ENCODE data around the gene CXXC5. TPM values are rescaled to one million over a fixed set of nuclear protein-coding genes. Genes with fewer than 3 reads are reported as not detected.

CXXC5 gene
- total and polyA plus RNA-seq, 2 experiments from 2014 or later = 90.9 to 106 TPM

GRCh38 chr5:139690064-139690802, 42.1 kb downstream of the CXXC5 start:
- peak overlapping the region; percentile 61 for H3K4me2 ChIP-seq

GRCh38 chr5:139690803-139691629, 42.9 kb downstream of the CXXC5 start:
- H3K27me3 ChIP-seq = no peaks in the 10 kb centered on the region
- DNase-seq (ENCODE audit: low spot score) = no peak
- no peaks in the 10 kb centered on the region for H3K36me3 ChIP-seq (replicated peaks; ENCODE audit: insufficient read depth, low read depth)
- H3K4me3 ChIP-seq = no peak overlapping the region
- no peaks in the 10 kb centered on the region for H4K20me1 ChIP-seq (ENCODE audit: insufficient read depth, poor library complexity, severe bottlenecking)
- no peaks in the 10 kb centered on the region for H3K9me2 ChIP-seq (replicated peaks; ENCODE audit: insufficient read depth)
- no peak overlapping the region for H2AFZ ChIP-seq
- peak overlapping the region; percentile 49 for H3K4me2 ChIP-seq
- H3K9me3 ChIP-seq (ENCODE audit: low read depth) = no peaks in the 10 kb centered on the region
- peak overlapping the region; percentile 62 for H3K27ac ChIP-seq
- 65% methylated on average over 6 of the region's 6 CpGs for WGBS (ENCODE audit: low lambda C conversion rate, missing lambda C conversion rate)
- peaks cover 44% of the 10 kb centered on the region for H3K4me1 ChIP-seq (ENCODE audit: insufficient read depth)
- no peaks in the 10 kb centered on the region for H3K79me2 ChIP-seq
- TF ChIP-seq EZH2phosphoT487 (IDR thresholded peaks at IDR 0.05; ENCODE audit: low read depth, severe bottlenecking, unreplicated experiment) (no peak), EZH2 (IDR thresholded peaks at IDR 0.05; ENCODE audit: borderline replicate concordance) (no peak), CTCF (IDR thresholded peaks at IDR 0.05; ENCODE audit: poor library complexity) (no peak)

More at GRCh38 chr5:139690064-139690802, 42.1 kb downstream of the CXXC5 start:
- peak; percentile 62 for TF ChIP-seq CTCF (IDR thresholded peaks at IDR 0.05; ENCODE audit: poor library complexity)
- no peak for TF ChIP-seq EZH2 (IDR thresholded peaks at IDR 0.05; ENCODE audit: borderline replicate concordance)
- no peak for TF ChIP-seq EZH2phosphoT487 (IDR thresholded peaks at IDR 0.05; ENCODE audit: low read depth, severe bottlenecking, unreplicated experiment)
- Histone ChIP-seq H3K79me2 (no peaks in the 10 kb centered on the region), H3K36me3 (replicated peaks; ENCODE audit: insufficient read depth, low read depth) (no peaks in the 10 kb centered on the region), H3K27me3 (no peaks in the 10 kb centered on the region), H3K4me3 (no peak overlapping the region), H4K20me1 (ENCODE audit: insufficient read depth, poor library complexity, severe bottlenecking) (no peaks in the 10 kb centered on the region), H3K27ac (peak overlapping the region; percentile 62), H3K9me2 (replicated peaks; ENCODE audit: insufficient read depth) (no peaks in the 10 kb centered on the region), H3K9me3 (ENCODE audit: low read depth) (no peaks in the 10 kb centered on the region), H2AFZ (no peak overlapping the region), H3K4me1 (ENCODE audit: insufficient read depth) (peaks cover 40% of the 10 kb centered on the region)
- WGBS (ENCODE audit: low lambda C conversion rate, missing lambda C conversion rate) = 17% methylated on average over 12 of the region's 16 CpGs
- DNase-seq (ENCODE audit: low spot score) = peak; percentile 69

- no peaks in the 10 kb centered on the region for H3K36me3 ChIP-seq (replicated peaks; ENCODE audit: insufficient read depth, low read depth)
- no peaks in the 10 kb centered on the region for H3K27me3 ChIP-seq
- H3K9me2 ChIP-seq (replicated peaks; ENCODE audit: insufficient read depth) = no peaks in the 10 kb centered on the region
- no peak for DNase-seq (ENCODE audit: low spot score)
- no peaks in the 10 kb centered on the region for H4K20me1 ChIP-seq (ENCODE audit: insufficient read depth, poor library complexity, severe bottlenecking)
- H3K4me3 ChIP-seq = no peak overlapping the region
- no peak overlapping the region for H3K27ac ChIP-seq
- H3K4me1 ChIP-seq (ENCODE audit: insufficient read depth) = peaks cover 48% of the 10 kb centered on the region
- H3K79me2 ChIP-seq = no peaks in the 10 kb centered on the region
- TF ChIP-seq CTCF (IDR thresholded peaks at IDR 0.05; ENCODE audit: poor library complexity) (no peak), EZH2 (IDR thresholded peaks at IDR 0.05; ENCODE audit: borderline replicate concordance) (no peak), EZH2phosphoT487 (IDR thresholded peaks at IDR 0.05; ENCODE audit: low read depth, severe bottlenecking, unreplicated experiment) (no peak)
- H3K9me3 ChIP-seq (ENCODE audit: low read depth) = no peaks in the 10 kb centered on the region
- no peak overlapping the region for H3K4me2 ChIP-seq
- no peak overlapping the region for H2AFZ ChIP-seq
- WGBS (ENCODE audit: low lambda C conversion rate, missing lambda C conversion rate) = 97% methylated on average over 6 of the region's 6 CpGs
Measured at GRCh38 chr5:139692148-139692547, 44.0 kb downstream of the CXXC5 start.
